Loucy (cell line): ENCODE results near the gene ARHGAP25.

ENCODE experiments used
- CTCF ChIP-seq: fragments of 200-600 bp; sonication (generic); conservative IDR thresholded peaks from 2 replicates; pipeline ENCODE4 v1.5.1; 2014; ENCODE audit warnings: mild to moderate bottlenecking, antibody characterized with exemption, low read length
- EZH2phosphoT487 ChIP-seq: fragments of 200-600 bp; IDR thresholded peaks from 2 replicates; pipeline ENCODE4 v1.6.1; 2018; ENCODE audit warnings: antibody characterized with exemption, mild to moderate bottlenecking, moderate library complexity, borderline replicate concordance

DNA sequence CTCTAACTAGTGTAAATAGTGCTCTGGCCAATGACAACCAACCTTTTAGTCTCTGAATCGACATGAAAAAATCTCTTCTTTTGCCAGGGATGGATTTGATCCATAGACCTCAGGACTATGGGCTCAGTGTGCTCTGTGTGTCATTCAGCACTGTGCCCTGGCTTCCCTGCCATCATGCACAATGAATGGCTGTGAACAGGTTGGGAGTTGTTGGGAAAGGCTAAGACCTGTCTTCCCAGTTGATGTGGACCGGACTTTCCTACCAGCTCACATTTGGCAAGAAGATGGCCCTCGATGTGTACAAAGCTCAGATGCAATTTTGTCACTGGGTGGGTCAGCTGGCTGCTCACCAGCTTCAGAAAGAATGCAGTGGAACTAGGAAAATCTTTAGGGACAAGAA, 26.0 kb upstream of the ARHGAP25 start:
- no peak for TF ChIP-seq CTCF
- TF ChIP-seq EZH2phosphoT487 = no peak
